Fibroblast of peridontal ligament (primary cell): ENCODE results near the gene C2orf74.
"Not testable (repeated sequence)": the region's sequence is repeated elsewhere in the genome, so short reads cannot be mapped to it uniquely, and the experiment has no call there.

ENCODE experiments used
- DNase-seq: peaks from one replicate; pipeline ENCODE4 v3.0.0-alpha.2; 2010; ENCODE audit errors: extremely low read depth

C2orf74 gene

GRCh38 chr2:61161888-61162287 lies at the start of gene C2orf74:
Gene C2orf74 (plus strand): TSS chr2:61162188. CDS start chr2:61162515, 327 bp downstream.
- DNase-seq: no peak

- DNase-seq: no peak
Observed at GRCh38 chr2:61114147-61114546, 47.8 kb upstream of the C2orf74 start.

GRCh38 chr2:61116302-61116701 lies 45.7 kb upstream of the C2orf74 start:
- no peak for DNase-seq

- DNase-seq: no peak
Observed at GRCh38 chr2:61117534-61117933, 44.5 kb upstream of the C2orf74 start.

- DNase-seq: no peak
Observed at GRCh38 chr2:61125123-61125710, 36.8 kb upstream of the C2orf74 start.

GRCh38 chr2:61125798-61126197 lies 36.2 kb upstream of the C2orf74 start:
- DNase-seq: no peak

- DNase-seq: not testable (repeated sequence)
Observed at GRCh38 chr2:61128122-61128521, 33.9 kb upstream of the C2orf74 start.

- no peak for DNase-seq
Observed at GRCh38 chr2:61134141-61134540, 27.8 kb upstream of the C2orf74 start.

GRCh38 chr2:61135510-61135909 lies 26.5 kb upstream of the C2orf74 start:
- DNase-seq: peak; percentile 70

GRCh38 chr2:61138859-61139258 lies 23.1 kb upstream of the C2orf74 start:
- DNase-seq: no peak

GRCh38 chr2:61141151-61141550 lies 20.8 kb upstream of the C2orf74 start:
- no peak for DNase-seq

- DNase-seq: peak; percentile 99
Observed at GRCh38 chr2:61144697-61145268, 17.2 kb upstream of the C2orf74 start.

GRCh38 chr2:61145990-61146389 lies 16.0 kb upstream of the C2orf74 start:
- no peak for DNase-seq

GRCh38 chr2:61148091-61148490 lies 13.9 kb upstream of the C2orf74 start:
- not testable (repeated sequence) for DNase-seq

GRCh38 chr2:61149074-61149473 lies 12.9 kb upstream of the C2orf74 start:
- no peak for DNase-seq

GRCh38 chr2:61151436-61151835 lies 10.6 kb upstream of the C2orf74 start:
- DNase-seq: peak; percentile 40

- DNase-seq: no peak
Observed at GRCh38 chr2:61157371-61158003, 4.5 kb upstream of the C2orf74 start.

GRCh38 chr2:61158356-61158955 lies 3.5 kb upstream of the C2orf74 start:
- no peak for DNase-seq

GRCh38 chr2:61162721-61163120 lies 733 bp downstream of the C2orf74 start:
- DNase-seq: no peak

GRCh38 chr2:61165082-61165481 lies 3.1 kb downstream of the C2orf74 start:
- not testable (repeated sequence) for DNase-seq

GRCh38 chr2:61165946-61166345 lies 4.0 kb downstream of the C2orf74 start:
- no peak for DNase-seq

GRCh38 chr2:61167579-61167978 lies 5.6 kb downstream of the C2orf74 start:
- no peak for DNase-seq

- DNase-seq: no peak
Observed at GRCh38 chr2:61172671-61173070, 10.7 kb downstream of the C2orf74 start.
